Epithelial cell of proximal tubule (primary cell): ENCODE data around the gene ABCG4. TPM values are rescaled to one million over a fixed set of nuclear protein-coding genes. Genes with fewer than 3 reads are reported as not detected.
"Not testable (repeated sequence)": the region's sequence is repeated elsewhere in the genome, so short reads cannot be mapped to it uniquely, and the experiment has no call there.

Source experiments
- DNase-seq: peaks from one replicate; pipeline ENCODE4 v3.0.0-alpha.2; 2011; ENCODE audit warnings: low read depth
- H3K4me3 ChIP-seq: 2 replicates; pipeline ENCODE4 v1.5.1; 2011; ENCODE audit warnings: low read depth, mild to moderate bottlenecking, low read length
- CTCF ChIP-seq: conservative IDR thresholded peaks from 2 replicates; pipeline ENCODE4 v1.5.1; 2012; ENCODE audit warnings: low read depth, mild to moderate bottlenecking, low read length
- total RNA-seq: library from RNA; depleted of rRNA; stranded (reverse); fragments of >200 nt; gene quantifications from 2 replicates; pipeline ENCODE4 v1.2.3, GENCODE V29; 2015

Gene ABCG4
- total RNA-seq, 1 donor from 2014 or later: not detected

- peak; percentile 71 for DNase-seq
- H3K4me3 ChIP-seq: peak within 1 kb of the TSS; percentile 88
- TF ChIP-seq CTCF: no peak
Measured at GRCh38 chr11:119121008-119121810, 27.6 kb upstream of the ABCG4 start, which contains the start of gene HINFP. Gene HINFP (plus strand): TSS chr11:119121580. CDS start chr11:119126945, 5,365 bp downstream.

- no peak for DNase-seq
- TF ChIP-seq CTCF: no peak
- H3K4me3 ChIP-seq: peak overlapping the region; percentile 88
Measured at GRCh38 chr11:119121811-119122124, 27.1 kb upstream of the ABCG4 start.

- no peak overlapping the region for H3K4me3 ChIP-seq
- no peak for TF ChIP-seq CTCF
- DNase-seq: no peak
Measured at GRCh38 chr11:119125821-119126220, 23.0 kb upstream of the ABCG4 start.

- DNase-seq: no peak
- no peak for TF ChIP-seq CTCF
- H3K4me3 ChIP-seq: no peak overlapping the region
Measured at GRCh38 chr11:119126675-119127268, 22.1 kb upstream of the ABCG4 start.

GRCh38 chr11:119130662-119131061 lies 18.2 kb upstream of the ABCG4 start:
- no peak overlapping the region for H3K4me3 ChIP-seq
- no peak for TF ChIP-seq CTCF
- no peak for DNase-seq

GRCh38 chr11:119134389-119134978 lies 14.4 kb upstream of the ABCG4 start:
- TF ChIP-seq CTCF: peak; percentile 77
- H3K4me3 ChIP-seq: no peak overlapping the region
- DNase-seq: no peak

- DNase-seq, H3K4me3 ChIP-seq: not testable (repeated sequence)
Measured at GRCh38 chr11:119139276-119139675, 9.6 kb upstream of the ABCG4 start.
